Panc1 (cell line): ENCODE results near the gene BABAM2.

ENCODE experiments used
- CTCF ChIP-seq: fragments of 450-650 bp; IDR thresholded peaks from 2 replicates; pipeline ENCODE4 v1.5.1; 2017; ENCODE audit warnings: mild to moderate bottlenecking
- POLR2AphosphoS5 ChIP-seq: IDR thresholded peaks from 2 replicates; pipeline ENCODE4 v1.6.1; 2012; ENCODE audit warnings: mild to moderate bottlenecking, low read depth, low read length, moderate library complexity
- REST ChIP-seq, 2 experiments: IDR thresholded peaks; 2 replicates each; pipeline ENCODE4 v1.6.1; 2011 to 2012; ENCODE audit warnings: low read depth in 2 of 2, control low read depth in 1 of 2, low read length in 1 of 2, mild to moderate bottlenecking in 1 of 2, moderate library complexity in 1 of 2; ENCODE audit not compliant: insufficient read depth in 1 of 2
- SIN3A ChIP-seq: IDR thresholded peaks from 2 replicates; pipeline ENCODE4 v1.6.1; 2012; ENCODE audit warnings: low read depth, mild to moderate bottlenecking, low read length, moderate library complexity, borderline replicate concordance; ENCODE audit not compliant: insufficient read depth
- TCF7L2 ChIP-seq: IDR thresholded peaks from 2 replicates; pipeline ENCODE4 v1.6.1; 2011; ENCODE audit warnings: mild to moderate bottlenecking, low read depth, low read length, inconsistent platforms

- TF ChIP-seq CTCF (no peak), POLR2AphosphoS5 (no peak), REST (IDR thresholded peaks at IDR 0.05; ENCODE audit: insufficient read depth in 1 of 2, low read depth in 2 of 2, low read length in 1 of 2) (no peak), SIN3A (no peak), TCF7L2 (peak; percentile 74; the same call in 1 of the 2 replicates)
These were observed 378.7 kb downstream of the BABAM2 start for GRCh38 chr2:28269019-28269784.
